HUES6 (cell line): ENCODE data around the gene PCDHGB2.
A peak's percentile ranks its signal among the peaks of the same experiment; 100 is the strongest.
"Not testable (repeated sequence)": the region's sequence is repeated elsewhere in the genome, so short reads cannot be mapped to it uniquely, and the experiment has no call there.

Source experiments
- H3K27ac ChIP-seq: 2 replicates; pipeline ENCODE4 v1.7.0; 2013; ENCODE audit warnings: low read depth, mild to moderate bottlenecking, low read length, inconsistent platforms
- H3K27me3 ChIP-seq: 2 replicates; pipeline ENCODE4 v1.6.1; 2013; ENCODE audit warnings: low read length; ENCODE audit not compliant: control insufficient read depth, insufficient read depth
- H3K36me3 ChIP-seq: 2 replicates; pipeline ENCODE4 v1.6.1; 2013; ENCODE audit warnings: low read length; ENCODE audit not compliant: control insufficient read depth, insufficient read depth
- H3K4me1 ChIP-seq: 2 replicates; pipeline ENCODE4 v1.6.1; 2013; ENCODE audit warnings: low read length; ENCODE audit not compliant: control insufficient read depth, insufficient read depth
- H3K4me3 ChIP-seq: 2 replicates; pipeline ENCODE4 v1.5.1; 2013; ENCODE audit warnings: low read depth, low read length
- H3K9ac ChIP-seq: one replicate; pipeline ENCODE4 v1.6.1; 2013; ENCODE audit warnings: mild to moderate bottlenecking, low read length
- H3K9me3 ChIP-seq: 2 replicates; pipeline ENCODE4 v1.6.1; 2013; ENCODE audit warnings: low read depth, low read length; ENCODE audit not compliant: control insufficient read depth, insufficient read depth

PCDHGB2 gene

DNA sequence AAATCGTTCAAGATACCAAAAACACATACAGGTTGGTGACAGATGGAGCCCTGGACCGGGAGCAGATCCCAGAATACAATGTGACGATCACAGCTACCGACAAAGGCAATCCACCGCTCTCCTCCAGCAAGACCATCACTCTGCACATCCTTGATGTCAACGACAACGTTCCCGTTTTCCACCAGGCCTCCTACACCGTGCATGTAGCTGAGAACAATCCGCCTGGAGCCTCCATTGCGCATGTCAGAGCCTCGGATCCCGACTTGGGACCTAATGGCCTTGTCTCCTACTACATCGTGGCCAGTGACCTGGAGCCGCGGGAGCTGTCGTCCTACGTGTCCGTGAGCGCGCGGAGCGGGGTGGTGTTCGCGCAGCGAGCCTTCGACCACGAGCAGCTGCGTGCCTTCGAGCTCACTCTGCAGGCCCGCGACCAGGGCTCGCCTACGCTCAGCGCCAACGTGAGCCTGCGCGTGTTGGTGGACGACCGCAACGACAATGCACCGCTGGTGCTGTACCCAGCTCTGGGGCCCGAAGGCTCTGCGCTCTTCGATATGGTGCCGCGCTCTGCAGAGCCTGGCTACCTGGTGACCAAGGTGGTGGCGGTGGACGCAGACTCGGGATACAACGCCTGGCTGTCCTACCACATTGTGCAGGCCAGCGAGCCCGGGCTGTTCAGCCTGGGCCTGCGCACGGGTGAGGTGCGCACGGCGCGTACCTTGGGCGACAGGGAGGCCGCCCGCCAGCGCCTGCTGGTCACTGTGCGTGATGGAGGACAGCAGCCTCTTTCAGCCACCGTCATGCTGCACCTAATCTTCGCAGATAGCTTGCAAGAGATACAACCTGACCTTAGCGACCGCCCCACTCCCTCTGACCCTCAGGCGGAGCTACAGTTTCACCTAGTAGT, 12.0 kb downstream of the PCDHGB2 start:
- Histone ChIP-seq H3K27me3 (no peaks in the 10 kb centered on the region), H3K27ac (no peak overlapping the region), H3K9me3 (peaks cover 55% of the 10 kb centered on the region), H3K4me1 (no peaks in the 10 kb centered on the region), H3K36me3 (no peaks in the 10 kb centered on the region), H3K4me3 (no peak overlapping the region), H3K9ac (no peak overlapping the region)

DNA sequence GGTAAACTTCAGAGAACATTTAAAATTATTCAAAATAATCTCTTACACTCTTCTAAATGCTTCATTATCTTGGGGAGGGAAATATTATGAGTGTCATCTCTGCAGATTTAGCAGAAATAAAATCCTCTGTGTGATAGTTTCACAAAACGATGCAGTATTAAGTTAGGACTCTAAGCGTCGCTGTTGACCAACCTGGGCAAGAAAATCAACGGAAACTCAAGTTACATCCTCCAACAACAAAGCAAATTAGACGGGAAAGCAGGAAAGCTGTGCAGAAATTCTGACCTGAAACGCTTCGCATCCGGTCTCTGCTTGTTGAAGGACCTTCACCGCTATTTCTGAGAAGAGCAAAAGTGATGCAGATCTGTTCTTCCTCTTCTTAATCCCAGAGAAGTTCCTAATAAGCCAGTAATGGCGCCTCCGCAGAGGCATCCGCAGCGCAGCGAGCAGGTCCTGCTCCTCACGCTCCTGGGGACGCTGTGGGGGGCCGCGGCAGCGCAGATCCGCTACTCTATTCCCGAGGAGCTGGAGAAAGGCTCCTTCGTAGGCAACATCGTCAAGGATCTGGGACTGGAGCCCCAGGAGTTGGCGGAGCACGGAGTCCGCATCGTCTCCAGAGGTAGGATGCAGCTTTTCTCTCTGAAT, 14.0 kb downstream of the PCDHGB2 start, which contains the start of gene PCDHGA6:
PCDHGA6 (plus strand) TSS at position 219 of the 645 bp plus-strand sequence; CDS start at position 412, 193 bp downstream.
- Histone ChIP-seq H3K4me3 (peak within 1 kb of the TSS; percentile 18; the same call in 1 of the 2 replicates), H3K9ac (no peak within 1 kb of the TSS), H3K36me3 (no peaks in the 10 kb centered on the region)

DNA sequence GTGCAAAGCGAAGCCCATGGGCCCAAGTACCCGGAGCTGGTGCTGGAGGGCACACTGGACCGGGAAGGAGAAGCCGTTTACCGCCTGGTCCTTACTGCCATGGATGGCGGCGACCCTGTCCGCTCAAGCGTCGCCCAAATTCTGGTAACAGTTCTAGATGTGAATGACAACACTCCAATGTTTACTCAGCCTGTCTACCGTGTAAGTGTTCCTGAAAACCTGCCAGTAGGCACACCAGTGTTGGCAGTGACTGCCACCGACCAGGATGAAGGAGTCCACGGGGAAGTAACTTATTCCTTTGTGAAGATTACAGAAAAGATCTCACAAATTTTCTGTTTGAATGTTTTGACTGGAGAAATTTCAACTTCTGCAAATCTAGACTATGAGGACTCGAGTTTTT, 14.8 kb downstream of the PCDHGB2 start:
- H3K27ac ChIP-seq = no peak overlapping the region
- peaks cover 55% of the 10 kb centered on the region for H3K9me3 ChIP-seq
- no peak overlapping the region for H3K4me3 ChIP-seq
- no peak overlapping the region for H3K9ac ChIP-seq
- no peaks in the 10 kb centered on the region for H3K27me3 ChIP-seq
- no peaks in the 10 kb centered on the region for H3K36me3 ChIP-seq
- H3K4me1 ChIP-seq = no peaks in the 10 kb centered on the region

More for the DNA sequence above, 14.0 kb downstream of the PCDHGB2 start, which contains the start of gene PCDHGA6:
- H3K9me3 ChIP-seq = peaks cover 57% of the 10 kb centered on the region
- no peaks in the 10 kb centered on the region for H3K27me3 ChIP-seq
- no peaks in the 10 kb centered on the region for H3K4me1 ChIP-seq
- no peak within 1 kb of the TSS for H3K27ac ChIP-seq

DNA sequence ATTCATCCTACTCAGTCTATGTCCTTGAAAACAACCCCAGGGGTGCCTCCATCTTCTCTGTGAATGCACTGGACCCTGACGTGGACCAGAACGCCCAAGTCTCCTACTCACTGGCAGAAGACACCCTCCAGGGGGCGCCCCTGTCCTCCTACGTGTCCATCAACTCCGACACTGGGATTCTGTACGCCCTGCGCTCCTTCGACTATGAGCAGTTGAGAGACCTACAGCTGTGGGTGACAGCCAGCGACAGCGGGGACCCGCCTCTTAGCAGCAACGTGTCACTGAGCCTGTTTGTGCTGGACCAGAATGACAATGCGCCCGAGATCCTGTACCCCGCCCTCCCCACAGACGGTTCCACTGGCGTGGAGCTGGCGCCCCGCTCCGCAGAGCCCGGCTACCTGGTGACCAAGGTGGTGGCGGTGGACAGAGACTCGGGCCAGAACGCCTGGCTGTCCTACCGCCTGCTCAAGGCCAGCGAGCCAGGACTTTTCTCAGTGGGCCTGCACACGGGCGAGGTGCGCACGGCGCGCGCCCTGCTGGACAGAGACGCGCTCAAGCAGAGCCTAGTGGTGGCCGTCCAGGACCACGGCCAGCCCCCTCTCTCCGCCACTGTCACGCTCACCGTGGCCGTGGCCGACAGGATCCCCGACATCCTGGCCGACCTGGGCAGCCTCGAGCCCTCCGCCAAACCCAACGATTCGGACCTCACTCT, 15.8 kb downstream of the PCDHGB2 start:
- not testable (repeated sequence) for H3K4me1 ChIP-seq, H3K36me3 ChIP-seq, H3K4me3 ChIP-seq, H3K27me3 ChIP-seq, H3K27ac ChIP-seq, H3K9ac ChIP-seq
- peaks cover 50% of the 10 kb centered on the region for H3K9me3 ChIP-seq

DNA sequence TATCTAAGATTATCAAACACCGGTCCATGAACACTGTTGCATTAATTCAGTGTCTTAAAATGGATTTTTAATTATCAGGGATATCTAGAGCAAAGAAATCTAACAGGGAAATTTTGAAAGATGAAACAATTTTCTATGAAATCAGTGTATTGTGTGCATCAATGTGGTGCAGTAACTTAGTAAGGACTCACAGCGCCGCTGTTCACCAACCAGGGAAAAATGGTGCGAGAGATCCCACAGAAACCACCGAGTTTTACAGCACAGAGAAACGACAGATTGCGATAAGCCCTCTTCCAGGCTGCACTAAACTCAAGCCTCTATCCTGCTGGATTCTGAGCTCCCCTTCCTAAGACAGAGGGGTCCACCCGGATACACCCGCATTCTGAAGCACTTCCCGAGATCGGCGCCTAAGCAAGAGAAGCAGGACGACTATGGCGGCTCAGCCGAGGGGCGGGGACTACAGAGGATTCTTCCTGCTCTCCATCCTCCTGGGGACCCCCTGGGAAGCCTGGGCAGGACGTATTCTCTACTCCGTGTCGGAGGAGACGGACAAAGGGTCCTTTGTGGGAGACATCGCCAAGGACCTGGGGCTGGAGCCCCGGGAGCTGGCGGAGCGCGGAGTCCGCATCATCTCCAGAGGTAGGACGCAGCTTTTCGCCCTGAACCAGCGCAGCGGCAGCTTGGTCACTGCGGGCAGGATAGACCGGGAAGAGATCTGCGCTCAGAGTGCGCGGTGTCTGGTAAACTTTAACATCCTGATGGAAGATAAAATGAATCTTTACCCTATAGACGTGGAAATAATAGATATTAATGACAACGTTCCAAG, 22.9 kb downstream of the PCDHGB2 start, which contains the start of gene PCDHGA7:
PCDHGA7 (plus strand) TSS at position 274 of the 826 bp plus-strand sequence; CDS start at position 432, 158 bp downstream.
- peaks cover 12% of the 10 kb centered on the region for H3K27me3 ChIP-seq
- peak within 1 kb of the TSS; percentile 71 for H3K4me3 ChIP-seq
- H3K9ac ChIP-seq = peak within 1 kb of the TSS; percentile 54
- H3K36me3 ChIP-seq = no peaks in the 10 kb centered on the region
- H3K9me3 ChIP-seq = peaks cover 32% of the 10 kb centered on the region
- H3K4me1 ChIP-seq = no peaks in the 10 kb centered on the region
- H3K27ac ChIP-seq = no peak within 1 kb of the TSS

DNA sequence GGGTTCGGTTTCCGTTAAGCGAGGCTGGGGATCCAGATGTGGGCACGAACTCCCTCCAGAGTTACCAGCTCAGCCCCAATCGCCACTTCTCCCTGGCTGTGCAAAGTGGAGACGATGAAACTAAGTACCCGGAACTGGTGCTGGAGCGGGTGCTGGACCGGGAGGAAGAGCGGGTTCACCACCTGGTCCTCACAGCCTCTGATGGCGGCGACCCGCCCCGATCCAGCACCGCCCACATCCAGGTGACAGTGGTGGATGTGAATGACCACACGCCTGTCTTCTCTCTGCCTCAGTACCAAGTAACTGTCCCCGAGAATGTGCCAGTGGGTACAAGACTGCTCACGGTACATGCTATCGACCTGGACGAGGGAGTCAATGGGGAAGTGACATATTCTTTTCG, 23.6 kb downstream of the PCDHGB2 start:
- peak overlapping the region; percentile 71 for H3K4me3 ChIP-seq
- H3K9me3 ChIP-seq = peaks cover 34% of the 10 kb centered on the region
- H3K4me1 ChIP-seq = no peaks in the 10 kb centered on the region
- peaks cover 16% of the 10 kb centered on the region for H3K27me3 ChIP-seq
- no peak overlapping the region for H3K27ac ChIP-seq
- peaks cover 1% of the 10 kb centered on the region; the same call in 1 of the 2 replicates for H3K36me3 ChIP-seq
- H3K9ac ChIP-seq = no peak overlapping the region

DNA sequence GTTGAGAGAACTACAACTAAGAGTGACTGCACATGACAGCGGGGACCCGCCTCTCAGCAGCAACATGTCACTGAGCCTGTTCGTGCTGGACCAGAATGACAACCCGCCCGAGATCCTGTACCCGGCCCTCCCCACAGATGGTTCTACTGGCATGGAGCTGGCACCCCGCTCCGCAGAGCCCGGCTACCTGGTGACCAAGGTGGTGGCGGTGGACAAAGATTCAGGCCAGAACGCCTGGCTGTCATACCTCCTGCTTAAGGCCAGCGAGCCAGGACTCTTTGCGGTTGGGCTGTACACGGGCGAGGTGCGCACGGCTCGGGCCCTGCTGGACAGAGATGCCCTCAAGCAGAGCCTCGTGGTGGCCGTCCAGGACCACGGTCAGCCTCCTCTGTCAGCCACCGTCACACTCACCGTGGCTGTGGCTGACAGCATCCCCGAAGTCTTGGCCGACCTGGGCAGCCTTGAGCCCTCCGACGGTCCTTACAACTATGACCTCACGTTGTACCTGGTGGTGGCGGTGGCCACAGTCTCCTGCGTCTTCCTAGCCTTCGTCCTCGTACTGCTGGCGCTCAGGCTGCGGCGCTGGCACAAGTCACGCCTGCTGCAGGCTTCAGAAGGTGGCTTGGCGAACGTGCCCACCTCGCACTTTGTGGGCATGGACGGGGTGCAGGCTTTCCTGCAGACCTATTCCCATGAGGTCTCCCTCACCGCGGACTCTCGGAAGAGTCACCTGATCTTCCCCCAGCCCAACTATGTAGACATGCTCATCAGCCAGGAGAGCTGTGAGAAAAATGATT, 24.9 kb downstream of the PCDHGB2 start:
- Histone ChIP-seq H3K9ac (no peak overlapping the region), H3K36me3 (peaks cover 6% of the 10 kb centered on the region; the same call in 1 of the 2 replicates), H3K4me3 (no peak overlapping the region), H3K27me3 (peaks cover 19% of the 10 kb centered on the region), H3K4me1 (no peaks in the 10 kb centered on the region), H3K9me3 (peaks cover 48% of the 10 kb centered on the region), H3K27ac (no peak overlapping the region)

DNA sequence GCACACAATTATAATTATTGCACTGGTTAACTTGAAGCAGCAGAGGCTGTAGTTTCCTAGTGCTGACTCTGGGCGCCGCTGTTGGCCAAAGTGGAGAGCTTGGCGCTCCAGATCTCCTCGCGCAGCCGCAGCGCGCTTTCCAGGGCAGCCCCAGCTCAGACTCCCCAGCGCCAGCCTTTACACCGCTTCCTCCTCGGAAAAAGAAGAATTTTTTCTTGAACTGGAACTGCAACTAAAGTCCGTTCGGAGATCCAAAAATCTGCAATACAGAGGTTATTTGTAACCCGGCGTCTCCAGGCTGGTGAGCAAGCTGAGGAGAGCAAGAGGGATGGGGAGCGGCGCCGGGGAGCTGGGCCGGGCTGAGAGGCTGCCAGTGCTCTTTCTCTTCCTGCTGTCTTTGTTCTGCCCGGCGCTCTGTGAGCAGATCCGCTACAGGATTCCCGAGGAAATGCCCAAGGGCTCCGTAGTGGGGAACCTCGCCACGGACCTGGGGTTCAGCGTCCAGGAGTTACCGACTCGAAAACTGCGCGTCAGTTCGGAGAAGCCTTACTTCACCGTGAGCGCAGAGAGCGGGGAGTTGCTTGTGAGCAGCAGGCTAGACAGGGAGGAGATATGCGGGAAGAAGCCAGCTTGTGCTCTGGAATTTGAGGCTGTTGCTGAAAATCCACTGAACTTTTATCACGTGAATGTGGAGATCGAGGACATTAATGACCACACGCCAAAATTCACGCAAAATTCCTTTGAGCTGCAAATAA, 27.9 kb downstream of the PCDHGB2 start, which contains the start of gene PCDHGB4:
PCDHGB4 (plus strand) TSS at position 142 of the 755 bp plus-strand sequence; CDS start at position 329, 187 bp downstream.
- Histone ChIP-seq H3K36me3 (peaks cover 22% of the 10 kb centered on the region), H3K9me3 (peaks cover 70% of the 10 kb centered on the region), H3K27me3 (peaks cover 19% of the 10 kb centered on the region), H3K9ac (peak within 1 kb of the TSS; percentile 49), H3K4me3 (peak within 1 kb of the TSS; percentile 57)
- not testable (repeated sequence) for H3K4me1 ChIP-seq, H3K27ac ChIP-seq

DNA sequence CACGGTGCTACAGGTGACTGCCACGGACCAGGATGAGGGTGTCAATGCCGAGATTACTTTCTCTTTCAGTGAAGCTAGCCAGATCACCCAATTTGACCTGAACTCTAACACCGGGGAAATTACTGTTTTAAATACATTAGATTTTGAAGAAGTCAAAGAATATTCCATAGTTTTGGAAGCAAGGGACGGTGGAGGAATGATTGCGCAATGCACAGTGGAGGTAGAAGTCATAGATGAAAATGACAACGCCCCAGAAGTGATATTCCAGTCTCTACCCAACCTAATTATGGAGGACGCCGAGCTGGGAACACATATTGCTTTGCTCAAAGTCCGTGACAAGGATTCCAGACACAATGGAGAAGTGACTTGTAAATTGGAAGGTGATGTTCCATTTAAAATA, 28.9 kb downstream of the PCDHGB2 start:
- H3K4me3 ChIP-seq = peak overlapping the region; percentile 35
- peaks cover 12% of the 10 kb centered on the region for H3K27me3 ChIP-seq
- H3K9ac ChIP-seq = no peak overlapping the region
- peaks cover 31% of the 10 kb centered on the region for H3K36me3 ChIP-seq
- no peaks in the 10 kb centered on the region for H3K4me1 ChIP-seq
- H3K27ac ChIP-seq = no peak overlapping the region
- peaks cover 72% of the 10 kb centered on the region for H3K9me3 ChIP-seq
